GM12878 (cell line): ENCODE data around the gene CTSF. TPM values are rescaled to one million over a fixed set of nuclear protein-coding genes. Genes with fewer than 3 reads are reported as not detected.

Source experiments
- ATAC-seq: fragments of 200-7000 bp; cut with Tn5 transposase; 3 replicates; pipeline ENCODE4 v1.9.1; 2020; ENCODE audit warnings: mild to moderate bottlenecking, moderate library complexity
- BruUV-seq: library from RNA; stranded (reverse); fragments of 400-500 nt; replicated peaks from 2 replicates; lab custom pipeline; 2021; lab: Mats Ljungman, UMichigan
- CTCF ChIA-PET: fragments of 300-600 bp; sonication (Branson Sonifier 250); formaldehyde crosslinking; extraction: SDS; loops from one replicate; lab custom pipeline; 2021; ENCODE audit warnings: inconsistent platforms; lab: Yijun Ruan, JAX
- POLR2A ChIA-PET: fragments of 350-600 bp; formaldehyde crosslinking; extraction: SDS; loops from one replicate; lab custom pipeline; 2021; ENCODE audit warnings: inconsistent platforms; lab: Charles Lee
- RAD21 ChIA-PET: fragments of 300-600 bp; sonication (Branson Sonifier 250); formaldehyde crosslinking; loops from one replicate; lab custom pipeline; 2023; ENCODE audit warnings: antibody characterized with exemption; ENCODE audit not compliant: unreplicated experiment; lab: Charles Lee
- SMC1A ChIA-PET: fragments of 300-600 bp; sonication (Branson Sonifier 250); formaldehyde crosslinking; loops from one replicate; lab custom pipeline; 2023; ENCODE audit not compliant: unreplicated experiment, uncharacterized antibody; lab: Charles Lee
- DNase-seq: peaks from one replicate; pipeline ENCODE4 v3.0.0-alpha.2; 2011; ENCODE audit warnings: low read depth, low spot score
- FAIRE-seq: peaks from 3 replicates; lab custom pipeline; 2011; peaks lifted over from hg19 to GRCh38; lab: Jason Lieb, UNC
- H2AFZ ChIP-seq: 2 replicates; pipeline ENCODE4 v1.6.0; 2011; ENCODE audit warnings: low read depth, low read length, control low read depth; ENCODE audit not compliant: control insufficient read depth
- H3K27ac ChIP-seq: 2 replicates; pipeline ENCODE4 v1.5.1; 2011; ENCODE audit warnings: control low read depth; ENCODE audit not compliant: control insufficient read depth, insufficient read depth
- H3K27me3 ChIP-seq, 2 experiments: replicated peaks in 1 of 2; 2 replicates each; pipeline versions ENCODE4 v1.6.0 to v1.6.1; 2011; ENCODE audit warnings: low read length in 1 of 2; ENCODE audit not compliant: control insufficient read depth in 2 of 2, insufficient read depth in 2 of 2
- H3K36me3 ChIP-seq, 2 experiments: 2 replicates each; pipeline ENCODE4 v1.5.1; 2011; ENCODE audit warnings: low read length in 1 of 2; ENCODE audit not compliant: control insufficient read depth in 2 of 2, insufficient read depth in 2 of 2
- H3K4me1 ChIP-seq: 2 replicates; pipeline ENCODE4 v1.6.1; 2011; ENCODE audit warnings: mild to moderate bottlenecking, low read length, moderate library complexity, mixed read lengths; ENCODE audit not compliant: control insufficient read depth, insufficient read depth
- H3K4me2 ChIP-seq: 2 replicates; pipeline ENCODE4 v1.6.0; 2011; ENCODE audit warnings: control low read depth; ENCODE audit not compliant: control insufficient read depth, insufficient read depth
- H3K4me3 ChIP-seq: fragments of 200-600 bp; sonication (generic); 2 replicates; pipeline ENCODE4 v1.5.1; 2016
- H3K79me2 ChIP-seq: 2 replicates; pipeline ENCODE4 v1.6.0; 2011; ENCODE audit warnings: low read length; ENCODE audit not compliant: control insufficient read depth, insufficient read depth
- H3K9ac ChIP-seq: 2 replicates; pipeline ENCODE4 v1.8.0; 2011; ENCODE audit warnings: low read length, control low read depth, mixed read lengths; ENCODE audit not compliant: control insufficient read depth, insufficient read depth
- H3K9me3 ChIP-seq: replicated peaks from 3 replicates; pipeline ENCODE4 v1.5.1; 2011; ENCODE audit warnings: mild to moderate bottlenecking, low read length; ENCODE audit not compliant: control insufficient read depth, insufficient read depth
- H4K20me1 ChIP-seq: 2 replicates; pipeline ENCODE4 v1.6.0; 2011; ENCODE audit not compliant: control insufficient read depth, insufficient read depth
- BHLHE40 ChIP-seq, 2 experiments: fragments of 450-650 bp in 1 of 2; IDR thresholded peaks; 2 replicates each; pipeline ENCODE4 v1.6.1; 2011 to 2017; ENCODE audit warnings: low read depth in 2 of 2, borderline replicate concordance in 1 of 2, improper control_type of control experiment in 1 of 2, low read length in 1 of 2, mild to moderate bottlenecking in 1 of 2
- CREM ChIP-seq: IDR thresholded peaks from 2 replicates; pipeline ENCODE4 v1.6.1; 2014; ENCODE audit warnings: antibody characterized with exemption, low read depth
- HDAC2 ChIP-seq: fragments of 200-600 bp; sonication (generic); IDR thresholded peaks from 2 replicates; pipeline ENCODE4 v1.6.1; 2017
- HDGF ChIP-seq: fragments of 450-650 bp; IDR thresholded peaks from 2 replicates; pipeline ENCODE4 v1.6.1; 2016; ENCODE audit warnings: antibody characterized with exemption
- KAT2A ChIP-seq: conservative IDR thresholded peaks from 2 replicates; pipeline ENCODE4 v1.6.1; 2011; ENCODE audit warnings: low read depth, low read length; ENCODE audit not compliant: control insufficient read depth
- LARP7 ChIP-seq: fragments of 450-650 bp; IDR thresholded peaks from 2 replicates; pipeline ENCODE4 v1.6.1; 2017; ENCODE audit warnings: mild to moderate bottlenecking
- MYC ChIP-seq: IDR thresholded peaks from 2 replicates; pipeline ENCODE4 v1.6.1; 2011; ENCODE audit warnings: mild to moderate bottlenecking, low read length, moderate library complexity, inconsistent platforms; ENCODE audit not compliant: insufficient read depth, insufficient replicate concordance, insufficient read length, severe bottlenecking
- NR2C2 ChIP-seq: IDR thresholded peaks from 2 replicates; pipeline ENCODE4 v1.6.1; 2011; ENCODE audit warnings: borderline replicate concordance, low read depth; ENCODE audit not compliant: control insufficient read depth, insufficient read length
- POLR2A ChIP-seq: IDR thresholded peaks from 2 replicates; pipeline ENCODE4 v1.6.1; 2011; ENCODE audit warnings: low read depth, mild to moderate bottlenecking, low read length
- YY1 ChIP-seq: IDR thresholded peaks from 2 replicates; pipeline ENCODE4 v1.6.1; 2011; ENCODE audit warnings: low read depth, mild to moderate bottlenecking, low read length
- ZNF384 ChIP-seq: IDR thresholded peaks from 2 replicates; pipeline ENCODE4 v1.6.1; 2012; ENCODE audit warnings: low read depth, mild to moderate bottlenecking, low read length, improper control_type of control experiment, borderline replicate concordance
- WGBS: methylation state at CpG from one replicate; pipeline ENCODE4 v1.1.6; 2016; ENCODE audit warnings: low lambda C conversion rate; ENCODE audit not compliant: insufficient replicate concordance, insufficient coverage; ENCODE audit errors: missing lambda C conversion rate; 5-methylcytosine and 5-hydroxymethylcytosine counted together
- in situ Hi-C: fragments of 300-500 bp; cut with MboI; formaldehyde crosslinking; loops from 9 replicates; pipeline ENCODE4 v1.14.3; 2018; ENCODE audit warnings: mixed read lengths
- intact Hi-C: fragments of 100-400 bp; cut with micrococcal nuclease; formaldehyde crosslinking; loops from one replicate; pipeline ENCODE4 v1.14.2; 2022; ENCODE audit not compliant: unreplicated experiment
- polyA plus RNA-seq, 11 experiments: library from polyadenylated mRNA; depleted of rRNA in 4 of 11; unstranded in 6 of 11; stranded (reverse) in 5 of 11; fragments of >200 nt; fragmentation: Nextera tagmentation in 4 of 11; fragmentation: Illumina TruSeq in 1 of 11; extraction: Ambion mirVana in 4 of 11; extraction: Trizol in 1 of 11; gene quantifications; 1 replicate in 1 of 11; 2 replicates in 10 of 11; pipeline versions ENCODE4 v1.2.1 to v1.2.3, GENCODE V29; 2011 to 2016; ENCODE audit warnings: inconsistent platforms in 2 of 11, missing spikeins in 2 of 11, low read depth in 1 of 11
- total RNA-seq, 4 experiments: library from RNA; depleted of rRNA in 3 of 4; stranded (reverse); fragments of >200 nt in 3 of 4; fragmentation: Illumina TruSeq in 1 of 4; extraction: Trizol in 1 of 4; gene quantifications; 2 replicates each; pipeline versions ENCODE4 v1.2.1 to v1.2.3, GENCODE V29; 2013 to 2021
- TF ChIP-seq, protein P1 (sequence below): IDR thresholded peaks from 2 replicates; pipeline ENCODE4 v1.6.1; 2012; ENCODE audit warnings: improper control_type of control experiment, low read depth, low read length; ENCODE audit not compliant: insufficient replicate concordance
- TF ChIP-seq, protein P2 (sequence below): fragments of 150-350 bp; IDR thresholded peaks from 2 replicates; pipeline ENCODE4 v1.6.1; 2016; ENCODE audit warnings: low read depth, low read length

CTSF gene
- total and polyA plus RNA-seq, 10 of the 15 experiments (the other 5 are each of a cell fraction or from before 2014, with no cell fraction given), result 0.11 to 0.41 (median 0.26) TPM; not detected in 4

DNA sequence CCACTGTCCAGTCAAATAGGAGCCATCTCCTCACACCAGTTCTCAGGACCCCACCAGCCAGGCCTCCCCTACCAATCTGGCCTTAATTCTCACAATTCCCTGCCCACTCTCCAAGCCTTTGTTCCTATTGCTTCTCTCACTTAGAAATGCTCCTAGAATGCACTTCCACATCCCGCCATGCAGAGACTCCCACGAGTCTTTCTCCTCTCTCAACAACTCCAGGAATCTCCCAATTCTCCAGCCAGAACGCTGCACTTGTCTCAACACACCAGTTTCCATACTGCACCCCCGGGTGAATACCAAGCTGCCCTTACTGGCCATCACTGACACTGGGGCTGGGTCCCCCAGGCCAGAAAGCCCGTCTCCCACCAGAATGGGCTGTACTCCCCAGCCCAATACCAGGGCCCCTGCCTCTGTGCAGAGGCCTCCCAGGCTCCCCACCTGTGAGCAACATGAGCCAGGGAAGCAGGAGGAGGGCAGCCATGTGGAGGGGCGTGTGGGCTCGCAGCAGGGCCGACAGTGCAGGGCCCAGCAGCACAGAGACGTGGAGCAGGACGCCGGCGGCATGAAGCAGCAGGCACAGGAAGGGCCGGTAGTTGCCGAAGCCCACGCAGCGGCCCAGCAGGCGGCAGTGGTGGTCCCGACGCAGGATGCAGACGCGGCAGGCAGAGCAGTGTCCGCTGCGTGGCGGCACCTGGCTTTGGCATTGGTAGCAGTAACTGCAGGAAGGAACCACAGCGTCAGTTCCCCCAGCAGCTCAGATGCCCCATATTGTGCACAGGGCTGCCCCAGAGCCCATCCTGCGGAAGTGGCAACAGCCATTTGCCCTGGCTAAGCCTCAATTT, 24.9 kb downstream of the CTSF start:
- DNase-seq, result peak; percentile 38
- POLR2A ChIA-PET, result interaction anchor here (3.0 to 4.0 kb wide), 2 partner anchors 77 to 134 kb away, joined by 13 to 26 read pairs; partner anchors contain the start of genes PELI3 and RBM4B
- Histone ChIP-seq H3K4me1 (peaks cover 10% of the 10 kb centered on the region), H3K4me2 (peak overlapping the region; percentile 82), H2AFZ (peak overlapping the region; percentile 67), H3K9ac (peak overlapping the region; percentile 54), H3K9me3 (no peaks in the 10 kb centered on the region), H3K79me2 (peaks cover 2% of the 10 kb centered on the region), H3K27ac (no peak overlapping the region; the same call in 1 of the 2 replicates), H3K27me3 (no peaks in the 10 kb centered on the region), H4K20me1 (no peaks in the 10 kb centered on the region), H3K4me3 (peak overlapping the region; percentile 9; the same call in 1 of the 2 replicates), H3K36me3 (peaks cover 0 to 3% of the 10 kb centered on the region in 2 experiments; a peak in 1 of 4 replicates)
- in situ Hi-C loops (no loop called here), intact Hi-C loops (no loop called here)
- peak; percentile 65 for ATAC-seq
- FAIRE-seq, result peak; percentile 23
- SMC1A ChIA-PET, result interaction anchor here (0.5 to 5.6 kb wide), 3 partner anchors 94 to 181 kb away, joined by 3 to 37 read pairs (median 4); partner anchors contain the start of gene RBM4B
- CTCF ChIA-PET, result interaction anchor here (0.6 to 4.3 kb wide), 3 partner anchors 95 to 135 kb away, joined by 3 to 32 read pairs (median 4); partner anchors contain the start of genes RBM4 and RBM4B
- RAD21 ChIA-PET, result interaction anchor here (0.6 to 1.0 kb wide), 3 partner anchors 49 to 157 kb away, joined by 3 to 5 read pairs (median 3); partner anchors contain the start of genes CCDC87 and CCS
- BruUV-seq, result no TSS peak
- 31% methylated on average over 19 of the region's 26 CpGs for WGBS
- TF ChIP-seq ZNF384 (no peak), POLR2A (peak; percentile 65), HDGF (0 out of 2 replicates have a peak, but pooled peaks have one; percentile 54), NR2C2 (no peak), HDAC2 (no peak), YY1 (0 out of 2 replicates have a peak, but pooled peaks have one; percentile 18), KAT2A (no peak), BHLHE40 (IDR thresholded peaks at IDR 0.05; ENCODE audit: borderline replicate concordance in 1 of 2, low read depth in 2 of 2, low read length in 1 of 2) (peak; percentile 39 to 58; a peak in 1 of 4 replicates), LARP7 (0 out of 2 replicates have a peak, but pooled peaks have one; percentile 47), MYC (no peak), CREM (peak; percentile 59; the same call in 1 of the 2 replicates)
- TF ChIP-seq, protein P1, sequence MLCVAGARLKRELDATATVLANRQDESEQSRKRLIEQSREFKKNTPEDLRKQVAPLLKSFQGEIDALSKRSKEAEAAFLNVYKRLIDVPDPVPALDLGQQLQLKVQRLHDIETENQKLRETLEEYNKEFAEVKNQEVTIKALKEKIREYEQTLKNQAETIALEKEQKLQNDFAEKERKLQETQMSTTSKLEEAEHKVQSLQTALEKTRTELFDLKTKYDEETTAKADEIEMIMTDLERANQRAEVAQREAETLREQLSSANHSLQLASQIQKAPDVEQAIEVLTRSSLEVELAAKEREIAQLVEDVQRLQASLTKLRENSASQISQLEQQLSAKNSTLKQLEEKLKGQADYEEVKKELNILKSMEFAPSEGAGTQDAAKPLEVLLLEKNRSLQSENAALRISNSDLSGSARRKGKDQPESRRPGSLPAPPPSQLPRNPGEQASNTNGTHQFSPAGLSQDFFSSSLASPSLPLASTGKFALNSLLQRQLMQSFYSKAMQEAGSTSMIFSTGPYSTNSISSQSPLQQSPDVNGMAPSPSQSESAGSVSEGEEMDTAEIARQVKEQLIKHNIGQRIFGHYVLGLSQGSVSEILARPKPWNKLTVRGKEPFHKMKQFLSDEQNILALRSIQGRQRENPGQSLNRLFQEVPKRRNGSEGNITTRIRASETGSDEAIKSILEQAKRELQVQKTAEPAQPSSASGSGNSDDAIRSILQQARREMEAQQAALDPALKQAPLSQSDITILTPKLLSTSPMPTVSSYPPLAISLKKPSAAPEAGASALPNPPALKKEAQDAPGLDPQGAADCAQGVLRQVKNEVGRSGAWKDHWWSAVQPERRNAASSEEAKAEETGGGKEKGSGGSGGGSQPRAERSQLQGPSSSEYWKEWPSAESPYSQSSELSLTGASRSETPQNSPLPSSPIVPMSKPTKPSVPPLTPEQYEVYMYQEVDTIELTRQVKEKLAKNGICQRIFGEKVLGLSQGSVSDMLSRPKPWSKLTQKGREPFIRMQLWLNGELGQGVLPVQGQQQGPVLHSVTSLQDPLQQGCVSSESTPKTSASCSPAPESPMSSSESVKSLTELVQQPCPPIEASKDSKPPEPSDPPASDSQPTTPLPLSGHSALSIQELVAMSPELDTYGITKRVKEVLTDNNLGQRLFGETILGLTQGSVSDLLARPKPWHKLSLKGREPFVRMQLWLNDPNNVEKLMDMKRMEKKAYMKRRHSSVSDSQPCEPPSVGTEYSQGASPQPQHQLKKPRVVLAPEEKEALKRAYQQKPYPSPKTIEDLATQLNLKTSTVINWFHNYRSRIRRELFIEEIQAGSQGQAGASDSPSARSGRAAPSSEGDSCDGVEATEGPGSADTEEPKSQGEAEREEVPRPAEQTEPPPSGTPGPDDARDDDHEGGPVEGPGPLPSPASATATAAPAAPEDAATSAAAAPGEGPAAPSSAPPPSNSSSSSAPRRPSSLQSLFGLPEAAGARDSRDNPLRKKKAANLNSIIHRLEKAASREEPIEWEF, result no peak
- TF ChIP-seq, protein P2, sequence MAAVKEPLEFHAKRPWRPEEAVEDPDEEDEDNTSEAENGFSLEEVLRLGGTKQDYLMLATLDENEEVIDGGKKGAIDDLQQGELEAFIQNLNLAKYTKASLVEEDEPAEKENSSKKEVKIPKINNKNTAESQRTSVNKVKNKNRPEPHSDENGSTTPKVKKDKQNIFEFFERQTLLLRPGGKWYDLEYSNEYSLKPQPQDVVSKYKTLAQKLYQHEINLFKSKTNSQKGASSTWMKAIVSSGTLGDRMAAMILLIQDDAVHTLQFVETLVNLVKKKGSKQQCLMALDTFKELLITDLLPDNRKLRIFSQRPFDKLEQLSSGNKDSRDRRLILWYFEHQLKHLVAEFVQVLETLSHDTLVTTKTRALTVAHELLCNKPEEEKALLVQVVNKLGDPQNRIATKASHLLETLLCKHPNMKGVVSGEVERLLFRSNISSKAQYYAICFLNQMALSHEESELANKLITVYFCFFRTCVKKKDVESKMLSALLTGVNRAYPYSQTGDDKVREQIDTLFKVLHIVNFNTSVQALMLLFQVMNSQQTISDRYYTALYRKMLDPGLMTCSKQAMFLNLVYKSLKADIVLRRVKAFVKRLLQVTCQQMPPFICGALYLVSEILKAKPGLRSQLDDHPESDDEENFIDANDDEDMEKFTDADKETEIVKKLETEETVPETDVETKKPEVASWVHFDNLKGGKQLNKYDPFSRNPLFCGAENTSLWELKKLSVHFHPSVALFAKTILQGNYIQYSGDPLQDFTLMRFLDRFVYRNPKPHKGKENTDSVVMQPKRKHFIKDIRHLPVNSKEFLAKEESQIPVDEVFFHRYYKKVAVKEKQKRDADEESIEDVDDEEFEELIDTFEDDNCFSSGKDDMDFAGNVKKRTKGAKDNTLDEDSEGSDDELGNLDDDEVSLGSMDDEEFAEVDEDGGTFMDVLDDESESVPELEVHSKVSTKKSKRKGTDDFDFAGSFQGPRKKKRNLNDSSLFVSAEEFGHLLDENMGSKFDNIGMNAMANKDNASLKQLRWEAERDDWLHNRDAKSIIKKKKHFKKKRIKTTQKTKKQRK, result no peak
